Measurements from ENCODE around the gene PDGFRB. TPM values are rescaled to one million over a fixed set of nuclear protein-coding genes. Genes with fewer than 3 reads are reported as not detected.
A peak's percentile ranks its signal among the peaks of the same experiment; 100 is the strongest.

PDGFRB gene
- total and polyA plus RNA-seq, 2 of the 8 experiments (the other 6 are each of a cell fraction or from before 2014, with no cell fraction given): 4.2 to 13.7 TPM

DNA sequence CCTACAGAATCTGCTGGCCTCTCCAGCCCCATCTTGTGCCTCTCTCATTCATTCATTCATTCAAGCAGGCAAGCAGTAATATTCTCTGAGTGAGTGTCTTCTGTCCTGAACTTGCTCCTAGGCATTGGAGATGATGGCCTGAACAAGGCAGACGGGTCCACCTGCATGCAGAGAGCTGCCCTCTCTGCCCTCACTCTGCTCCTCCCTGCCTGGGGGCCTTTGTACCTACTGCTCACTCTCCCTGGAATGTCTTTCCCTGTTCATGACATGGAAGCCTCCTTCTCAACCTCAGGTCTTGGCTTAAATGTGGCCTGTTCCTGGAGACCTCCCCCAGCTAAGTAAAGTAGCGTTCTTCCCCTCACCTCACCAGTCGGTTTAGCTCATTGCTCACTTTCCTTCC is 17.5 kb upstream of the PDGFRB start:
- no peak overlapping the region for H4K5ac ChIP-seq (ENCODE audit: insufficient read length, low read depth, low read length)
- H2BK20ac ChIP-seq (ENCODE audit: low read length): no peak overlapping the region
- H3K79me1 ChIP-seq (ENCODE audit: low read depth, low read length): no peaks in the 10 kb centered on the region; the same call in 1 of the 2 replicates
- H3K9ac ChIP-seq (replicated peaks in 1 of 4; ENCODE audit: extremely low read depth in 1 of 4, low read depth in 3 of 4, low read length in 3 of 4): no peak overlapping the region
- H2AFZ ChIP-seq (ENCODE audit: low read length): no peak overlapping the region
- TF ChIP-seq BCL11A (IDR thresholded peaks at IDR 0.05; ENCODE audit: low read depth in 2 of 2, low read length in 2 of 2): no peak
- TF ChIP-seq EGR1 (IDR thresholded peaks at IDR 0.05; ENCODE audit: borderline replicate concordance, low read depth, low read length): no peak
- no peak for TF ChIP-seq TEAD4 (IDR thresholded peaks at IDR 0.05; ENCODE audit: low read depth, low read length)
- 0 out of 2 replicates have a peak overlapping the region, but pooled peaks have one; percentile 19 for H2BK15ac ChIP-seq (ENCODE audit: low read length)
- H3K18ac ChIP-seq (ENCODE audit: extremely low read depth, low read length): peak overlapping the region; percentile 19; the same call in 1 of the 2 replicates
- no peaks in the 10 kb centered on the region for H3K79me2 ChIP-seq (ENCODE audit: control insufficient read depth in 1 of 2, insufficient read depth in 2 of 2, low read length in 2 of 2)
- FAIRE-seq (no peak), DNase-seq (ENCODE audit: low read depth in 1 of 2, low spot score in 2 of 2) (no peak)
- 80% methylated on average over 3 of the region's 3 CpGs; no CpG with 5 or more reads in 1 of the 2 experiments for WGBS, 2 experiments (ENCODE audit: extremely low coverage in 1 of 2, insufficient coverage in 1 of 2, insufficient read length in 1 of 2, insufficient replicate concordance in 2 of 2, low coverage in 1 of 2, low lambda C conversion rate in 2 of 2, missing lambda C conversion rate in 1 of 2)
- no peak overlapping the region for H2AK5ac ChIP-seq (ENCODE audit: low read depth, low read length)
- H4K91ac ChIP-seq (replicated peaks; ENCODE audit: insufficient read length, low read length): no peak overlapping the region
- no peaks in the 10 kb centered on the region for H3K9me3 ChIP-seq (ENCODE audit: insufficient read depth in 2 of 2, low read depth in 1 of 2, low read length in 1 of 2)
- H2BK5ac ChIP-seq (ENCODE audit: low read depth, low read length): no peak overlapping the region
- no peak overlapping the region for H3K23ac ChIP-seq (ENCODE audit: insufficient read length)
- H3K36me3 ChIP-seq (ENCODE audit: control insufficient read depth in 2 of 4, insufficient read depth in 4 of 4, low read length in 3 of 4): no peaks in the 10 kb centered on the region
- H3K56ac ChIP-seq (replicated peaks; ENCODE audit: insufficient read length, low read depth, low read length): no peak overlapping the region
- no peak overlapping the region for H3K4me3 ChIP-seq (ENCODE audit: extremely low read depth in 1 of 4, insufficient read depth in 2 of 4, low read depth in 3 of 4, low read length in 4 of 4)
- H3K14ac ChIP-seq (ENCODE audit: insufficient read length): no peak overlapping the region
- H3K4me2 ChIP-seq (ENCODE audit: insufficient read depth in 1 of 2, low read depth in 2 of 2, low read length in 2 of 2): no peak overlapping the region
- H3K23me2 ChIP-seq (ENCODE audit: low read depth, low read length): no peaks in the 10 kb centered on the region
- CTCF ChIA-PET (ENCODE audit: partially characterized antibody): interaction anchor here (0.9 to 17.8 kb wide), 21 partner anchors 8 to 178 kb away, joined by 3 to 406 read pairs (median 5); partner anchors contain the start of genes ARSI, CDX1, PDGFRB and SLC6A7
- no peak overlapping the region for H3K27ac ChIP-seq (ENCODE audit: low read depth, low read length)
- H4K8ac ChIP-seq (ENCODE audit: extremely low read depth, insufficient read depth, low read length): no peak overlapping the region
- H2BK120ac ChIP-seq (replicated peaks; ENCODE audit: low read depth, low read length): no peak overlapping the region
- no peaks in the 10 kb centered on the region; a peak in 1 of 7 replicates for H3K4me1 ChIP-seq (replicated peaks in 1 of 4; ENCODE audit: control insufficient read depth in 3 of 4, insufficient read depth in 4 of 4, low read length in 3 of 4)
- H2BK12ac ChIP-seq (ENCODE audit: low read depth, low read length): no peak overlapping the region
- H3K4ac ChIP-seq (replicated peaks; ENCODE audit: insufficient read length, low read depth, low read length): no peak overlapping the region
- H4K20me1 ChIP-seq (replicated peaks in 1 of 2; ENCODE audit: control insufficient read depth in 1 of 2, insufficient read depth in 2 of 2, low read length in 2 of 2): peaks cover 0 to 1% of the 10 kb centered on the region in 2 experiments
- POLR2A ChIA-PET (ENCODE audit: partially characterized antibody): interaction anchor here (1.0 to 1.1 kb wide), 2 partner anchors 9 to 41 kb away, joined by 3 to 5 read pairs; no protein-coding TSS in a partner anchor
- peaks cover 21 to 42% (median 36%) of the 10 kb centered on the region in 4 experiments for H3K27me3 ChIP-seq (replicated peaks in 1 of 4; ENCODE audit: control insufficient read depth in 3 of 4, extremely low read depth in 1 of 4, insufficient read depth in 3 of 4, low read length in 3 of 4)

Measured in H1 (cell line).